IMR-90 (cell line): ENCODE results near the gene SEMA4D. TPM values are rescaled to one million over a fixed set of nuclear protein-coding genes. Genes with fewer than 3 reads are reported as not detected.

Experiments used
- ATAC-seq: fragments of 200-7000 bp; cut with Tn5 transposase; 2 replicates; pipeline ENCODE4 v1.9.1; 2020; ENCODE audit warnings: low read depth, mild to moderate bottlenecking, moderate library complexity
- BruUV-seq: library from RNA; stranded (reverse); fragments of 400-500 nt; replicated peaks from 2 replicates; lab custom pipeline; 2021; lab: Mats Ljungman, UMichigan
- CTCF ChIA-PET: fragments of 300-600 bp; formaldehyde crosslinking; extraction: SDS; loops from one replicate; lab custom pipeline; 2021; ENCODE audit warnings: antibody characterized with exemption; lab: Yijun Ruan, JAX
- POLR2A ChIA-PET: fragments of 300-600 bp; sonication (Branson Sonifier 250); formaldehyde crosslinking; loops from one replicate; lab custom pipeline; 2022; ENCODE audit warnings: antibody characterized with exemption; ENCODE audit not compliant: unreplicated experiment; lab: Charles Lee
- DNase-seq: peaks from one replicate; pipeline ENCODE4 v3.0.0; 2013
- H2AFZ ChIP-seq: replicated peaks from 2 replicates; pipeline ENCODE3; 2013; ENCODE audit warnings: low read length, mild to moderate bottlenecking; ENCODE audit not compliant: poor library complexity
- H2AK5ac ChIP-seq: 2 replicates; pipeline ENCODE4 v1.6.1; 2013; ENCODE audit warnings: low read depth, low read length, inconsistent platforms
- H2AK9ac ChIP-seq: replicated peaks from 2 replicates; pipeline ENCODE3; 2013; ENCODE audit warnings: mild to moderate bottlenecking, low read depth, low read length, moderate library complexity; ENCODE audit not compliant: poor library complexity
- H2BK120ac ChIP-seq: 2 replicates; pipeline ENCODE4 v1.6.1; 2013; ENCODE audit warnings: low read depth, low read length, inconsistent platforms
- H2BK15ac ChIP-seq: 3 replicates; pipeline ENCODE4 v1.6.1; 2013; ENCODE audit warnings: low read depth, low read length, inconsistent platforms
- H2BK20ac ChIP-seq: 2 replicates; pipeline ENCODE4 v1.6.1; 2013; ENCODE audit warnings: low read depth, mild to moderate bottlenecking, inconsistent platforms, low read length, moderate library complexity
- H2BK5ac ChIP-seq: 2 replicates; pipeline ENCODE4 v1.6.1; 2013; ENCODE audit warnings: mild to moderate bottlenecking, low read depth, low read length, inconsistent platforms; ENCODE audit not compliant: poor library complexity, severe bottlenecking
- H3K14ac ChIP-seq: replicated peaks from 2 replicates; pipeline ENCODE4 v1.6.1; 2013; ENCODE audit warnings: low read depth, low read length, inconsistent platforms
- H3K18ac ChIP-seq: 2 replicates; pipeline ENCODE4 v1.6.1; 2013; ENCODE audit warnings: low read depth, low read length, control low read depth
- H3K23ac ChIP-seq: 2 replicates; pipeline ENCODE4 v1.6.1; 2013; ENCODE audit warnings: low read depth, low read length, inconsistent platforms
- H3K27ac ChIP-seq: 2 replicates; pipeline ENCODE4 v1.5.1; 2013; ENCODE audit warnings: mild to moderate bottlenecking, control low read depth, low read length; ENCODE audit not compliant: insufficient read depth
- H3K27me3 ChIP-seq: 2 replicates; pipeline ENCODE4 v1.6.1; 2013; ENCODE audit warnings: low read length; ENCODE audit not compliant: control insufficient read depth, insufficient read depth
- H3K36me3 ChIP-seq: 2 replicates; pipeline ENCODE4 v1.6.1; 2013; ENCODE audit warnings: low read length, mixed read lengths; ENCODE audit not compliant: control insufficient read depth, insufficient read depth
- H3K4ac ChIP-seq: 2 replicates; pipeline ENCODE4 v1.6.1; 2013; ENCODE audit warnings: low read depth, low read length, inconsistent platforms
- H3K4me1 ChIP-seq: 2 replicates; pipeline ENCODE4 v1.6.1; 2013; ENCODE audit warnings: low read length, mixed read lengths; ENCODE audit not compliant: control insufficient read depth, insufficient read depth
- H3K4me2 ChIP-seq: 2 replicates; pipeline ENCODE4 v1.6.1; 2013; ENCODE audit warnings: low read depth, mild to moderate bottlenecking, control low read depth, low read length, moderate library complexity
- H3K4me3 ChIP-seq: 2 replicates; pipeline ENCODE4 v1.5.1; 2013; ENCODE audit warnings: low read depth, mild to moderate bottlenecking, control low read depth, low read length, moderate library complexity; ENCODE audit not compliant: insufficient read depth
- H3K56ac ChIP-seq: 2 replicates; pipeline ENCODE4 v1.6.1; 2013; ENCODE audit warnings: low read length, inconsistent platforms; ENCODE audit not compliant: insufficient read depth; ENCODE audit errors: extremely low read depth
- H3K79me1 ChIP-seq, 2 experiments: 2 replicates each; pipeline ENCODE4 v1.6.1; 2013; ENCODE audit warnings: low read length in 2 of 2, inconsistent platforms in 1 of 2, low read depth in 1 of 2
- H3K9ac ChIP-seq: 2 replicates; pipeline ENCODE4 v1.6.1; 2013; ENCODE audit warnings: low read depth, low read length, control low read depth
- H3K9me1 ChIP-seq: 2 replicates; pipeline ENCODE4 v1.6.1; 2013; ENCODE audit warnings: low read length, inconsistent platforms; ENCODE audit not compliant: insufficient read depth
- H3K9me3 ChIP-seq: 2 replicates; pipeline ENCODE4 v1.6.1; 2013; ENCODE audit warnings: low read length; ENCODE audit not compliant: control insufficient read depth, insufficient read depth
- H4K20me1 ChIP-seq: 2 replicates; pipeline ENCODE4 v1.6.1; 2013; ENCODE audit warnings: low read length, inconsistent platforms; ENCODE audit not compliant: insufficient read depth
- H4K5ac ChIP-seq: 2 replicates; pipeline ENCODE4 v1.6.1; 2013; ENCODE audit warnings: mild to moderate bottlenecking, low read depth, low read length, control low read depth
- H4K8ac ChIP-seq, 2 experiments: 2 replicates each; pipeline ENCODE4 v1.6.1; 2013; ENCODE audit warnings: low read depth in 2 of 2, low read length in 2 of 2, control low read depth in 1 of 2, inconsistent platforms in 1 of 2
- H4K91ac ChIP-seq: 2 replicates; pipeline ENCODE4 v1.6.1; 2013; ENCODE audit warnings: low read depth, low read length, inconsistent platforms; ENCODE audit not compliant: insufficient read depth
- ELK1 ChIP-seq: fragments of 150-350 bp; IDR thresholded peaks from 2 replicates; pipeline ENCODE4 v1.6.1; 2016; ENCODE audit warnings: low read depth, mild to moderate bottlenecking, low read length, moderate library complexity, borderline replicate concordance
- POLR2A ChIP-seq: IDR thresholded peaks from 2 replicates; pipeline ENCODE4 v1.6.1; 2012; ENCODE audit warnings: mild to moderate bottlenecking, low read depth, low read length
- WGBS, 2 experiments: methylation state at CpG; one replicate each; pipeline versions ENCODE4 v1.1.5 to v1.1.7; 2013; ENCODE audit warnings: missing lambda C conversion rate in 2 of 2; ENCODE audit not compliant: insufficient read length in 1 of 2; ENCODE audit errors: extremely low coverage in 2 of 2; 5-methylcytosine and 5-hydroxymethylcytosine counted together
- dilution Hi-C: fragments of 300-500 bp; cut with HindIII; formaldehyde crosslinking; loops from one replicate; pipeline ENCODE4 v1.14.3; 2018; ENCODE audit warnings: low sequenced_read_pairs; ENCODE audit not compliant: unreplicated experiment
- in situ Hi-C: fragments of 300-500 bp; cut with MboI; formaldehyde crosslinking; loops from 3 replicates; pipeline ENCODE4 v1.14.3; 2019; ENCODE audit warnings: low sequenced_read_pairs, inconsistent platforms, mixed read lengths
- intact Hi-C: fragments of 100-400 bp; cut with micrococcal nuclease; formaldehyde crosslinking; loops from 2 replicates; pipeline ENCODE4 v1.10.0; 2022
- polyA plus RNA-seq, 3 experiments: library from polyadenylated mRNA; depleted of rRNA; stranded (reverse); fragments of >200 nt; gene quantifications; 2 replicates each; pipeline ENCODE4 v1.2.3, GENCODE V29; 2012; ENCODE audit warnings: low replicate concordance in 1 of 3
- total RNA-seq: library from RNA; depleted of rRNA; stranded (reverse); fragments of >200 nt; gene quantifications from 2 replicates; pipeline ENCODE4 v1.2.3, GENCODE V29; 2012

Gene SEMA4D
- total and polyA plus RNA-seq, 2 of the 4 experiments (the other 2 are of a cell fraction), result 0.90 to 1.5 TPM

GRCh38 chr9:89313842-89314241 lies 184.1 kb downstream of the SEMA4D start:
- no peak overlapping the region for H2AK9ac ChIP-seq
- dilution Hi-C loops, result no loop called here

More at GRCh38 chr9:89313842-89314241, 184.1 kb downstream of the SEMA4D start:
- no TSS peak for BruUV-seq
- Histone ChIP-seq H3K56ac (no peak overlapping the region), H3K36me3 (peaks cover 6% of the 10 kb centered on the region), H3K4me1 (peaks cover 4% of the 10 kb centered on the region), H2AK5ac (no peak overlapping the region), H3K27me3 (no peaks in the 10 kb centered on the region), H4K91ac (no peak overlapping the region), H3K4ac (no peak overlapping the region; the same call in 1 of the 2 replicates), H3K18ac (no peak overlapping the region), H3K4me2 (peak overlapping the region; percentile 100), H2BK120ac (no peak overlapping the region), H2BK20ac (no peak overlapping the region), H4K8ac (no peak overlapping the region; a peak in 1 of 4 replicates), H2BK5ac (peak overlapping the region; percentile 30), H3K9ac (peak overlapping the region; percentile 87; the same call in 1 of the 2 replicates), H3K79me1 (peaks cover 11 to 22% of the 10 kb centered on the region in 2 experiments), H2AFZ (no peak overlapping the region), H3K23ac (no peak overlapping the region), H3K27ac (no peak overlapping the region), H3K9me3 (no peaks in the 10 kb centered on the region), H3K14ac (no peak overlapping the region), H2BK15ac (no peak overlapping the region), H4K20me1 (no peaks in the 10 kb centered on the region; the same call in 1 of the 2 replicates), H3K4me3 (no peak overlapping the region), H3K9me1 (no peaks in the 10 kb centered on the region; the same call in 1 of the 2 replicates), H4K5ac (no peak overlapping the region)
- ChIA-PET CTCF (no interaction called here), POLR2A (interaction anchor here (1.0 kb wide), 1 partner anchor 134 kb away, joined by 3 read pairs; no protein-coding TSS in a partner anchor)
- no CpG with 5 or more reads among the region's 1 CpG for WGBS, 2 experiments
- intact Hi-C loops (loop anchor here (5.0 to 10.0 kb wide), 6 partner anchors 292 to 1599 kb away; no protein-coding TSS in a partner anchor), in situ Hi-C loops (no loop called here)
- no peak for ATAC-seq
- peak; percentile 46 for DNase-seq
- TF ChIP-seq POLR2A (peak; percentile 32; the same call in 1 of the 2 replicates), ELK1 (no peak)
